HG03575 (cell line): Measurements from ENCODE around the gene PANX1.
"Not testable (repeated sequence)": the region's sequence is repeated elsewhere in the genome, so short reads cannot be mapped to it uniquely, and the experiment has no call there.

ENCODE experiments used
- ATAC-seq: cut with Tn5 transposase; IDR thresholded peaks from one replicate; pipeline ENCODE4 v1.9.1; 2021; ENCODE audit not compliant: unreplicated experiment, insufficient number of reproducible peaks, low FRiP score; ENCODE audit errors: extremely low read depth

The PANX1 gene

DNA sequence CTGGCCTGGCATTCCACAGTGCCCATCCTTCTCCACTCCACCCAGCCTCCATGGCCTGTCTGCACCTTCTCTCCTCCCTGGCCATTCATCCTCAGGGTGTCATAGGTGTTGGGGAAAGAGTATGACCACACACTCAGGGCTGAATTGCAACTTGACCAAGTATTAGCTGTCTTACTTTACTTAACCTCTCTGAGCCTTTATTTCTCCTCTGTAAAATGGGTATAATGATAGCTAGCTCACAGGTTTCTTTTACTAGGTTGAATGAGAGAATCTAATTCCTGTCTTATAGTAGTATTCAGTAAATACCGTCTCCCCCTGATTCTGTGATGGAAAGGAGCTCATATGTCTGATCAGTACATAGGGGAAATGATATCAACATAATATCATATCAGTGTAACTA, 16.0 kb downstream of the PANX1 start:
- no peak for ATAC-seq

DNA sequence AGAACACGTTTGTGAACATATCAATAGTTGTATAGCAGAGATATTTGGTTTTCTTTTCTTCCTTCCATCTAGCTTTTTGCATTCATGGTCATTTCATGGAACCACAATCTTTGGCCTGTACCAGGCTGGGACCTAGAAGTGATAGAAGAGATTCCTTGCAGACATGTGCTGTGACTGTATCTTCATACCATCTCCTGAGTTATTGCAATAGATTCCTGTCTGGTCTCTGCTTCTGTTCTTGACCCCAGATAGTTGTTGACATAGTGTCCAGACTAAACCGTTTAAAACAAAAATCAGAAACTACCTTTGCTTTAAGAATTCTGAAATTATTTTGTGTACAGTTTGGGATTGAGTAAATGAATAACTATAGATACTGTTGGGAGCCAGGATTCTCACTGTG, 16.8 kb downstream of the PANX1 start:
- no peak for ATAC-seq

GRCh38 chr11:94145916-94146315, 17.3 kb downstream of the PANX1 start:
- no peak for ATAC-seq

- no peak for ATAC-seq
Measured at GRCh38 chr11:94147433-94147845, 18.8 kb downstream of the PANX1 start.

- no peak for ATAC-seq
Measured at GRCh38 chr11:94148189-94148588, 19.5 kb downstream of the PANX1 start.

GRCh38 chr11:94149431-94150017, 20.9 kb downstream of the PANX1 start:
- no peak for ATAC-seq

- no peak for ATAC-seq
Measured at GRCh38 chr11:94150056-94150455, 21.4 kb downstream of the PANX1 start.

GRCh38 chr11:94150704-94151685, 22.4 kb downstream of the PANX1 start:
- ATAC-seq: no peak

- ATAC-seq: peak; percentile 44
Measured at GRCh38 chr11:94151903-94152677, 23.4 kb downstream of the PANX1 start.

- ATAC-seq: no peak
Measured at GRCh38 chr11:94152678-94153065, 24.0 kb downstream of the PANX1 start.

GRCh38 chr11:94153320-94153719, 24.7 kb downstream of the PANX1 start:
- ATAC-seq: no peak

DNA sequence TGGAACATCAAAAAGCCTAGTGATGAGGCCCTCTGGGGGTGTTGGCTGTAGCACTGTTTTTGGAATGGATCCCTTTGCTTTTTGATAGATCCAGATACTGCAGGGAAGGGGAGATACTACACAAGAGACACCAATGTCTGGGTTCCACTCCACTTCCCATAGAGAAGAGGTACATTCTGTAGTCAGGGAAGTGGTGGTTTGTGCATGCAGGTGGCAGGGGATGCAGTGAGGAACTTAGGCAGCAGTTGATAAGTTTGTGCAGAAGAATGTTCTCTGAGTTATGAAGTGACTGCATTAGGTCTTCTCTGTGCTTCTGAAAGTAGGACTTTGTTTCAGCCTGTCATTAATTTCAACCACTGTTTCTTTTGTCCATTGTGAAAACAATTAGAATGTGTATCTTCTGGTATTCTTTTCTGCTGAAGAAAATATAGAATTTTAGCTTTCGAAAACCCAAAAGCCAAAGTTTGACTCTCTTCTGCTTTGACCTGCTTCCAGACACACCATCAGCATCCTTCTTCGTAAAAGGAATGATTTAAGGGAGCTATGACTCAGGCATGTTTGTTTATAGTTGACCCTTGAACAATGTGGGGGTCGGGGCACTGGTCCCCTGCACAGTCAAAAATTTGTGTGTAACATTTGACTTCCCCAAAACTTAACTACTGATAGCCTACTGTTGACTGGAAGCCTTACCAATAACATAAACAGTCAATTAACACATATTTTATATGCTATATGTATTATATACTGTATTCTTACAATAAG, 25.6 kb downstream of the PANX1 start:
- ATAC-seq: no peak

- ATAC-seq: not testable (repeated sequence)
Measured at GRCh38 chr11:94157339-94157738, 28.7 kb downstream of the PANX1 start.

DNA sequence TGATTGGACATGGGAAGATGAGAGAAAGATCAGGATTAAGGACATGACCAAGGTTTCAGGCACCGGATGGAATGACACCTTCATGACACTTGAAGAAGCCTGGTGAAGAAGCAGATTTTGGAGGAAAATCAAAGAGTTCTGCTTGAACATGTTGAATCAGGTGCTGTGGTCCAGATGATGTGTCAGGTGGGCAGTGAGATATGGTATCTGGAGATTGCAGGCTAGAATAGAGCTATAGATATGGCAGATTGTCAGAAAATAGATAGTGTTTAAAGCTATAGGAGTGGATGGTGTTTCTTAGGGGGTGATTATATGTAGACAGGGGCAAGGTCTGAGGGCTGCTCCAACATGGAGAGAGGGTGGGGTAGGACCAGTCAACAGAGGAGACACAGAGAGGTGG, 40.2 kb downstream of the PANX1 start:
- no peak for ATAC-seq

DNA sequence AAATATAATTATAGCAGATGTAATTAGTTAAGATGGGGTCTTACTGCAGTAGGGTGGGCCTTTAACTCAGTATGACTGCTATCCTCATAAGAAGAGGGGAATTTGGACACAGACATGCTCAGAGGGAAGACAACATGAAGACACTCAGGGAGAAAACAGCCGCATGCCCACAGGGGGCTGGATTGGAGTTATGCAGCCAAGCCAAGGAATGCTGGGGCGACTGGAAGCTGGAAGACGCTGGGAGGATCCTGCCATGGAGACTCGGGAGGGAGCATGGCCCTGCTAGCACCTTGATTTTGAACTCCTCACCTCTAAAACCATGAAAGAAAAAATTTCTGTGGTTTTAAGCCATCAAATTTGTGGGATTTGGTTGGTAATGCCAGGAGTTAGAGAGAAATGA, 40.9 kb downstream of the PANX1 start:
- no peak for ATAC-seq

- ATAC-seq: no peak
Measured at GRCh38 chr11:94169930-94170545, 41.4 kb downstream of the PANX1 start.

DNA sequence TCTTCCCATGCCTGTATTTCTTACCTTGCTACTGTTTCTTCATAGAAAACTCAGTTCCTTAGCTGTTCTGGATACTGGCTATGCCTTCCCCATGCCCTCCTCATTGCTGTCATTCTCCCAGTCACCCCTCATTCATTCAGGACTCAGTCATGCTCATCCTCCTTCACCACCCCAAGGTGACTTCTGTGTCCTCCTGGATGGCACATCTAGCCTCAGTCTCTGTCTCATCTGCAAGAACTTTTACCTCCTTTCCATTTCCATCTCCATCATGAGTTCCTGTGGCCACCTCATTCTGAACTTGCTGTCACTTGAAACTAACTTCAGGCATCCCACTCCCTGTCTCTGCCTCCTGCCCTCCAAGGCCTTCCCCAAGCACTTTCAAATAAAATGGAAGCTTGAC, 42.3 kb downstream of the PANX1 start:
- no peak for ATAC-seq

- no peak for ATAC-seq
Measured at GRCh38 chr11:94171693-94172440, 43.2 kb downstream of the PANX1 start.
